Stimulated activated CD8-positive, alpha-beta memory T cell treated with anti-CD3 and anti-CD28 coated beads, Interleukin-4, amount 100 ng/mL, for 4 hours (primary cell): ENCODE measurements around the gene CRMP1.

Source experiments
- DNase-seq, 2 donors: peaks; one replicate each; pipeline ENCODE4 v3.0.0-alpha.2; 2020; ENCODE audit warnings: low read depth in 2 of 2, low spot score in 1 of 2

The CRMP1 gene

DNA sequence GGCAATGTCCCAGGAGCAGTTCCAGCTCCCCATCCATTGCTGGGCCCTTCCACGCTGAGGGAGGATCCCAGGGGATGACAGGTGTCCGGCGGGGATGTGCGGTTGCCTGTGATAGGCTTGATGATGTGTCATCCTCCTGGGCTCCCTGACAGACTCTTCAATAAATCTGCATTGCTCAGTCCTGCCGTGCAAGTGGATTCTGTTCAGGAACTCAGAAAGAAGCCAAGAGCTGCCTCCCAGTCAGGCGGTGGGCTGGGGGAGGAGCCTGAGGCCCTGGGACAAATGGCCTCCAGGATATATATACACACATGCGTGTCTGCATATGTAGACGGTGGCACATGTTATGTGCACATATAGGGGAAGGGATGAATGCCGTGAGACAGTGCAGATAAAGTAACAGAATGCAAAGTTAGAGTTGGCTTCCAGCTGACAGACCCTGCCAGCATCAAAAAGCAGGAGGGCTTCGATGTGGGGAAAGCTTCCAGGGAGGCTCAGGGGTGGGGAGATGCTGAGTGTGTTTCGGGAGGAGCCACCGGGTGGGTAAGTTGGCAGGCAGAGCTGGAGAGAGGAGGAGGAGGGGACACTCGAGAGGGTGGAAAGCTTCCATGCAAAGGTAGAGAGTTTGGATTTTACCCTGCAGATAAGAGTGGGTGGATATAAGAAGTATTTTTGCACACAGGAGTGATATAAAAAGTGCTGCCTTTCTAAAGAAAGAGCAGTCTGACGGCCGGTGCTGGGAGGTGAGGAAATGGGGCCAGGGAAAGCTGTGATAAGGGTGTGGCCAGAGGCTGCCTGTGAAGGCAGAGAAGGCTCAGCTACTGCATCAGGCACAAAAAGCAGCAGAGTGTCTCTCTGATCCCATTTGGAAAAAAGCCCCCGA, 28.5 kb upstream of the CRMP1 start:
- DNase-seq, result no peak

DNA sequence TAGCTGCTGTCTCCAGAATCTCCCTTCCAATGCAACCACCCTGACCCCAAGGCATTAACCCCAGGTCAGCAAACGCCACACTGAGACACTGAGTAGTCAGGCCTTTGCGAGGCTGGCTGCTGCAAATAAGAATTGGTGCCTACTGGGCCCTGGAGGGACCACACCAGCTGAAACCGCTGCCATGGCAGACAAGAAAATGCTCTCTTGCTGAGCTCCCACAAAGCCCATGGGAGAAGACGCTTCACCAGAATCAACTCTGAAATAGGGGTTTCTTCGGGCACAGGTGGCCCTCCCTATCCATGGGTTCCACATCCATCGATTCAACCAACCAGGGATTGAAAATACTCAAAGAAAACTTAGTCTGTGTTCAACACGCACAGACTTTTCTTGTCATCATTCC, 26.7 kb upstream of the CRMP1 start:
- DNase-seq, result no peak

DNA sequence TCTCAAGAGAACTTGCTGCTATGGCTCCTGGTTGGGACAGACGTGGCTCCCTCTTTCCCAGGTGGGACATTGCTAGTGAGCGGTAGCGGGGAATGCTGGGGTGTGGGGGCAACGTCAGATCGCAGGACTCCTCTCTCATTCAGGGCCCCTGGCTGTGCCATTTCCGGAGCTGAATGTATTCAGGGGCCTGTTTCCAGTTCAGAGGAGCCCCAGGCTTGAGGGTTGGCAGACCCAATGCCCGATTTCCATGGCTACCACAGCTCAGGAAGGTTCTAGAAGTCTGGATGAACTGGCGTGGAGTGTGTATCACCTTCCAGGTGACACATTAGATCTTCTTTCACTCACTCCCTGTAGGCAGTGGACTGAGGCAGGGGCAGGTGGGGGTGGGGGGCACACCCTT, 26.2 kb upstream of the CRMP1 start:
- DNase-seq, result no peak

DNA sequence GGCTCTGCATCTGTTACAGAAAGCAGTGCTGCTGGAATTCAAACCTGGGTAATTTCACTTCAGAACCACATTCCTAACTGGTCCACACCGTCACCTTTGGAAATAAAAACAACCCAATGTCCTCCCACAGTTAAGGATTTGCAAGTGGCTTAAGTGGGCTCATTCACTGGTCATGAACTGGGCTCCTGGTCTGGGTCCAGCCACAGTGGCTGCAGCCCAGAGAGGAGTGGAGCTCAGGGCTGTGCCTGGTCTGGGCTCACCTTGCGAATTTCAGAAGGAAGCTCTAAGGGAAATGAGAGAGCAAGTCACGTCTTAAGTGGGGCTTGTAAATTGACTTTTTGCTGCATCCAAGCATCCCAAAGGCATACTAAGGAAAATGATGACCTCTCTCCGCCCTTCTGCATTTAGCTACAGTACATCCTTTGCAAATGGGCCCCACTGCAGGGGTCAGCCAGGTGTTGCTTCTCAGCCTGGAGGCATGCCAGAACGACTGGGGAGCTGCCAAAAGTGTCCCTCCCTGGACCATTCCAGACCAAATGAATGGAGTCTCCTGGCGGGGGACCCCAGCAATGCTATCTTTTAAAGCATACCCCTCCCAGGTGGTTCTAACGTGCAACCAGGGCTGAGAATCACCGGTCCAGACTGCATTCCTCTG, 25.6 kb upstream of the CRMP1 start:
- no peak for DNase-seq

DNA sequence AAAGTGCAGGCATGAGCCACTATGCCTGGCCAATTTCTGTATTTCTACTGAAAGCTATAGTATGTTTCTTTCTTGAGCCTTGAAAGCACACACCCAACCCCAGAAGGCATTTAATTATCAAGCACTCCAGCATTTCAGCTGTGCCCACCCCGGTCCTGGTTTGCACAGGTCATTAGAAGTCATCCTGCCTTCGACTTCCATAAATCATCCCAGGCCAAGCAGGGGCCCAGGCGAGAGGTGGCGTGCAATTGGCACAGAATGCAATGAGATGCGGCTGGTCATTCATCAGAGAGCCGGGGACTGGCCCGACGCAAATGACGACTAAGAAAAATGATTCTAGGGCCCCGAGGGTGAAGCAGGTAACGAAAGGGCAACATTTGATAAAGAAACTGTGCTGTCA, 24.8 kb upstream of the CRMP1 start:
- no peak for DNase-seq

DNA sequence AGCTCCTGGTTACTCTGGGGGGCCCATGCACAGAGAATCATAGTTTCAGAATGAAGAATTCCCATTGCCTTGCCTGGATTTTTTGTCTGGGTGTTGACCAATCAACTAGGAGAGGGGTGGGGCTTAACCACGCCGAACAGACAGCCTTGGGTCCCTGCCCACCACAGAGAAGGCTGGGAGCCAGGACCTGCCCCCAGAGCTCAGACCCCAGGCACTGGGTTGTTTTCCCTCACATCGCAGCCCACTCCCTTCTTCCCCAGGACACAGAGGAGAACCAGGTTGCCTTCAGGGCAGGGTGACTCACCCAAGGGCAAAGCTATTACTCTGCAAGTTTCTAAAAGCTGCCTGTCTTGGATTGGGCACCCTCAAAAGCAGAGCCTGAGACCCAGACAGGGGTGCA, 23.3 kb upstream of the CRMP1 start:
- no peak for DNase-seq

DNA sequence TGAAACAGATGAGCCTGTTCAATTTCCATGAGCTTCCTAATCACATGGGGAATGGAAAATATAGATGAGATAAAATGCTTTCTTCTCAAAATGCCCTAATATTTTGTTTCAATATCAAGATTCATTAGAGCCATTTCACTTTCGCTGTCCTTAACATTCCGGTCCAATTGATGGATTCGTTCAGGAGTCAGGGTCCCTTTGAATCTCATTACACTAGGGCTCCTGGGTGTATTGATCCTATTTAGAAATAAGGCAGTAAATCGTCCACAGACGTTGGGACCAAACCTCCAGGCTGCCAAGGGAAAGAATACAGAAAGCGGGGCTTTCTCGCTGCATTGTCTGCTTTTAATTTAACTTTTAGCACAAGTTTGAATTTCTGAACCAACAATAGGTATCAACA, 20.6 kb upstream of the CRMP1 start:
- no peak for DNase-seq

DNA sequence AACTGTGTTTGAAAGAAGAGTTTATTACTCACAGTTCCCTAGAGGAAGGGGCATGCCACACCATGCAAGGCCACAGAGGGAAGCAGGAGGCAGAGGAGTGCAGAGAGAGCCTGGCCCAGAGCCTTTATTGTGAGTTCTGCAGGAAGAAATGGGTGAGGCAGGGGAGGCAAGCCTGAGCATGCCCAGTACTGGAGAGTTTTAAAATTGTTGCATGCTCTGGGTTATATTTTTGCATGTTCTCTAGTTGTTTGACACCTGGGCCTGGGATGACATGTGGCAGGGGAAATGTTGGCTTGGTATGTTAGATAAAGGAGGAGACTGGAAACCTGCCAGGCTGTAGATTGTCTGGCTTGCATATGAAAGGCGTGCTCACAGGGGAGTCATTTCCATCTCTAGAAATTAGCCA, 19.7 kb upstream of the CRMP1 start:
- DNase-seq, result no peak

DNA sequence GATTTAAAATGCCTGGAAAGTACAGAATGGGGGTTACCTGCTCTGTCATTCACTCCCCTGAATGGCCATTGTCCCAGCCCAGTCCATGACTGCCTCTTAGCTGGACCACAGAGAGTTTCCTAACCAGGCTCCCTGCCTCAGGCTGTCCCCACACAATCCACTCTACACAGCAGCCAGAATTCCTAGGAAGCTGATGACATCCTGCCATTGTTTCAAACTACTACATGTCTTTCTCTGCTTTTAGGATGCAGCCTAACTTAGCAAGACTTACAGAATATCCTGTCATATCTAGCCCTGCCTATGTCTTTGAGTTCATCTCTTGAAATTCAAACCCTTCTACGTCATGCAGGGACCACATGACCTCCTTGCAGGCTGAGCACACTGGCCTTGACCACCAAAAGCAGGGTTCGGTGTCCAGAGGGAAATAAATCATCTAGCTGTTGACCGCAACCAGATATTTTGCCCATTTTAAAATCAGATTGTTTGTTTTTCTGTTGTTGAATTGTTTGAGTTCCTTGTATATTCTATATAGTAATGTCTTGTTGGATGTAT, 16.1 kb upstream of the CRMP1 start:
- DNase-seq, result no peak

DNA sequence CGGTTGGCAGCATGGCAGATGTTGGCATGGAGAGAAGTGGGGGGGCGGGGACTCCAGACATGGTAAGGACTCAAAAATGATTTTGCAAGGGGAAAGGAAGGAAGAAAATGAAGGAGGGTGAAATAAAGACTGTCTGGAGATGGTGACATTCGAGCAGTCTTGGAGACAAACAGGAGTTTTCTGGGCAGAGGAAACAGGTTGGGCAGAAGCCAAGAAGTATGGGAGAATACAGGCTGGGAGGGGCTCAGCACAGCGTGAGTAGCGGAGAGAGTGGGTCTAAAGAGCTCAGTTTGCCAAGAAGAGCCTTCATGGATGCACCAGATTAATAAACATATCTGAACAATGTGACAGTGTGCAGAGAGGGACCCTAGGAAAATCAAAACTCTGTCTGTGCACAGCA, 13.3 kb upstream of the CRMP1 start:
- DNase-seq, result no peak

DNA sequence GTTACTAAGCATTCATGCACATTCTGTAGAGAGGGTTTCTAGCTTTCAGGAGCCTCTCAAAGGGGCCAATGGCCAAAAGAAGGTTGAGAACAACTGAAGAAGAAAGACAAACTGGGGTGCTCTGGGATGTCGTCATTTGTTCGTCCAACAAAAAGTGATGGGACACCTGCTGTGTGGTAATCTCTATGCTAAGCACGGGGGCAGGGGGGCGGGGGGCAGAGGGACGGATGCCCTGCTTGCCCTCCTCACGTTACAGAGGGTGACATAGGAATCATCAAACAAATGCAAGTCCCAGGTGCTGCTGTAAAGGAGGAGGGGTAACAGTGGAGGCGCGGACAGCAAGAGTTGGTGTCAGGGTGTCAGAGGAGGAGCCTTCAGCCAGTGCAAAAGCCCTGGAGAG, 12.8 kb upstream of the CRMP1 start:
- no peak for DNase-seq

DNA sequence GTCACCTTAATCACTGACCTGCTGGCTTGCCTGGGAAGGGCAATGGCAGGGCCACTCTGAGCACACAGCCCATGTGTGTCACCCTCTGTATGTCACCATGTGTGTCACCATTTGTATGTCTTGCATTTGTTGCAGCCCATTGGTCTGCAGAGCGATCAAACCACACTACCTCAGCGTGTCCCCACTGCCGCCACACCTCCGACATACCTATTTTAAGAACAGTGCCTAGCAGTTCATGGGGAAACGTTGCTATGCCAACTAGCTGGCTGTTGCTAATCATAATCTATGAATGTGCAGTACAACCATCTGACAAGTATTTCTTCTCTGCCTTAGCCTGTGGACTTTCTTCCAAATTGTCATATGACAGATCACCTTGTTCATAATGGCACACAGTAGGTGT, 8.0 kb upstream of the CRMP1 start:
- no peak for DNase-seq

DNA sequence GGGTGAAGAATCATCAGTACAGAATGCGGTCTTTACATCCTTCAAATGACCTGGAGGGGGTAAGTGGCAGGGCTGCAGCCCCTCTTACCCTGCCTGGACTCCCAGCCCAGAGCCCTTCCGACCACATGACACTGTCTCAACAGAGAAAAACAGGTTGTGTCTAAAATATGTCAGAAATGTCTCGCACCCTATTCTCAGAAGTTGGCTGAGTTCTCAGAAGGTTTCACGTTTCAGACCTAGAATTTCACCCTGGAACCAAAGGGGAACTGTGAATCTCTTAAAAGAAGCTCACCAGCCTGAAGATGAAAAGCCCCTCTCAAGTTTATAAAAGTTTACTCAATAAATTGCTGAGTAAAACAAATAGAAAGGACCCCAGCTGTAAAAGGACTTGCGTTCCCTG, 7.0 kb upstream of the CRMP1 start:
- DNase-seq, result no peak

DNA sequence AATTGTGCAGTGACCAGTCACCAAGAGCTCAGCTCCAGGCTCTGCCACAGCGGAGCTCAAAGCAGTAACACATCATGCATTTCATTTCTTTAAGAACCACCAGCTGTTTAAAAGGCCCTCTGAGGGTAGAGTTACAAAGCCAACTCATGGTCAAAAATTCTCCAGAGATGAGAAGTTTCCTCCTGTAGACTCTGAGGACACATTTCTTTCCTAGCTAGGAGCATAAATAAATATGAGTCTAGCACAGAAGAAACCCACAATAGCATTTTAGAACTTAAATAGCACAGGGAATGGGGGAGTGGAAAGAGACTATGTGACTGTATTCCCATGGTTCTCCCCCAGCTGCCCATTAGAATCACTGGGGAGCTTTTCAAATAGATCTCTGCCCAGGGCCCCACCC, 6.5 kb upstream of the CRMP1 start:
- DNase-seq, result no peak

DNA sequence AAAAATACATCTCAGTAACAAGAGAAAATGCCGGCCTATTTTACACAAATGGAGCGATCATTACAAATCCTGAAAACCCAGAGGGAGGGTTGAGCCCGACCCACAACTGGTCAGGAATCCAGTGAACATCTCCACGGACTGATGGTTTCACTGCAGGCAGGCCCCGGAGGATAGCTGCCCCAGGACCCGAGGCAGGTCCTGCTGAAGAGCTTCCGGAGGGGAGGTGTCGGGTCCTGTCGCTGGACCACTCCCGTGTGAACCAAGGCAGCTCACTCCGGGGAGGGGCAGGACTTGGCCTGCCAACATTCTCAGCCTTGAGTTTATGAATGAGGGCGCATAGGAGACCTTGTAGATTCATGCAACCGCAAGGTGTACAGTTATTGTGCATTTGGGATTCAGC, 4.8 kb upstream of the CRMP1 start:
- DNase-seq, result no peak

DNA sequence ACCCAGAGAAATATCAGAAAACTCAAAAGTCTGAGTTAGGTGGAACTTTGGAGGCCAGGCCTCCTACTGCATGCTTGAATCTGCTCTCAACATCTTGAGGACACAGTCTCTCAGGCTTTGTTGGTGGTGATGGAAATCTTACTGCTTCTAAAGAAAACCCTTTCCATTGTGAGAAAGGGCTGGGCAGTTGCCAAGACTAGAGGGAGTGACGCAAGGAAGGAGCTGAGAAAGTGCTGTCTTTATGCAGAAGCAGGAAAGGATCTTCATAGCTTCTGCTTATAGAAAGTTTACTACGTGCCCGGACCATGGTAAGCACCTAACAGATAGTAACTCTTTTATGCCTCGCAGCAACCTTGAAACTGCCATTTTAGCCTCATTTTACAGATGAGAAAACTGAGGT, 2.4 kb upstream of the CRMP1 start:
- DNase-seq, result no peak

DNA sequence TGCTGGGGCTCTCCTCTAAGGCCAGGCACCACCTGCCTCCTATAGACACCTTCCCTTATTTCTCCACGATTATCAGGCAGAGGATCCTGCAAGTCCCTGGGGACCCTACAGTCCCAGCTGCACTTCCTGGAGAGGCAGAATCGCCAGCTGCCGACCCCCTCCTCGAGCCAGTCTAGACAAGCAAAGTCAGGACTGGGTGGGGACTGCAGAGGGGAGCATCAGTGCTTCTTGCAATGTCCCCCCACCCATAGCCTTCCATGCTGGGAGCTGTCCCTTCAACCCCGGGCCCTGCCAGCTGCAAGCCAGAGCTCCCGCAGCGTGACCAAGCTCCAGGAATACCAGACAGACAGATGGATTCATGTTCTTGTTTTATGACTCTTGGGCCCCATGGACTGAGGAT, 1.4 kb upstream of the CRMP1 start:
- DNase-seq, result no peak

DNA sequence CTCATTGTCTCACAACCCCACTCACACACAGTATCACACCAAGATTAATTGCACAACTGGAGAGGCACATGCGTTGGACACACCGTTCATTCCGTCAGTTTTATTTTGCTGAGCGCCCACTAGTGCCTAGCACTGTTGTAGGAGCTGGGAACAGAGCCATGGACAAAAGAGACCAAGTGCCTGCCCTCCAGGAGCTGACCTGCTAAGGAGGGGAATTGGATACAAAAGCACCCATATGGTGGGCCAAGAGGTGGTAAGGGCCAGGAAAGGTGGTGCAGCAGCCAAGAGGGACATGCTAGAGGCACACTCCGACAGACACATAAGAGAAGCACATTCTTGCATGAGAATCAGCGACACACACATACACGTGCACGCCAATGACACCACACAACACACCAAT, 705 bp upstream of the CRMP1 start:
- no peak for DNase-seq

DNA sequence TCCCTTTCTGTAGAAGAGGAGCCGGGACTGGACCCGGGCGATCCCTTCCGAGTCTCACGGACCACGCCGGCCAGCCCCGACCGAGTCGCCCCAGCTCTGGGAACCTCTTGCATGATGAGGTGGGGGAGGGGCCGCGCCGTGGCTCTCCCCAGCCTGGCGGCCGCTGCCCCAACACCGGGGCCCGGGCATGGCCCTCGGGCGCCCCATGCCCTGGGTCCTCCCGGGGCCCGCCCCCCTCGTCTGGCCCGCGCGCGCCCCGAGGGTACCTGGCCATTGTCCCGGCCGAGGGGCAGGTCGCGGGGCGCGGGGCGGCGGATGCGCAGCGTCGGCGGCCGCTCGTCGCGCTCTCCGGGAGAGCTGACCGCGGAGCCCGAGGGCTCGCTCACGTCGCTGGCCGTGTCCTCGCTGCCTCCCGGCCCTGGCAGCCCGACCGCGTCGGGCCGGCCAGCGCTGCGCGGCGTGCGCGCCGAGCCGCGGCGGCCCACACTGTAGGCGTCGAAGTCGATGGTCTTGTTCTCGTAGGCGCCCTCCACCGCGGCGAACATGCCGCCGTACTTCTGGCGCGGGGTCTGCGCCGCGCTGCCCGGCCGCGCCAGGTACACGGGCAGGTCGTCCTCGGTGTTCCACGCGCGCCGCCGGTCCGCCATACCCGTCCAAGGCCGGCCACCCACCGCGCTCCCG, 423 bp downstream of the CRMP1 start:
- DNase-seq, result no peak

DNA sequence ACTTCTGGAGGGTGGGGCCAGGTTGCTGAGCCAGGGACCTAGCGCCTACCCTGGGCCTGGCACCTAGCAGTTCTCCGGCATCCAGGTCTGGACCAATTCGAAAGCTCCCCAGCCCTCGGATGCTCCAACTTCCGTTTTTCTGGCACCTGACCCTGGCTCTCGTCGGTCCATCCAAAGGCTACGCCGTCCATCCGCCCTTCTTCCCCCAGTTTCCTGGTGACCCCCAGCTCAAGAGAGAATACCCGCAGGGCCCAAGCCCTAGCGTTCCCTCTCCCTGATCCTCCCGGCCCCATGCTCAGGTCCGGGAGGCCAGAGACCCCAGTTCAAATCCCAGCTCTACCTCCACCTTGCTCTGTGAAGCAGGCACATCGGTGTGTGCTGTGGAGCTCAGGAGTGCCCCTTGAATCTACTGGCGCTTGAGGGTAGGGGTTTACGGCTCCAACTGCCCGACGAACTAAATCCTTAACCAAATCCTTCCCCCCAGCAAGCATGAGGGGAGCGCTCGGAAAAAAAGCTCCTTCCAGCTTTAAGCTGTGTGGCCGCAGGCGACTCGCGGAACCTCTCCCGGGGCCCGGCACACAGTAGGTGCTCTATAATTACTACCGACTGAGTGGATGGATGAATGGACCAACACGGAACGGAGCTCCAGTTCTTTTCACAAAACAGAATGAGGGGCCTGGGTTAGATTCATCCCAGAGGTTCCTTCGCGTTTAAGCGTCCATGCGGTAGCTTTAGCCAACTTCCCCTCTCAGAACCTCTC, 1.1 kb downstream of the CRMP1 start:
- no peak for DNase-seq

DNA sequence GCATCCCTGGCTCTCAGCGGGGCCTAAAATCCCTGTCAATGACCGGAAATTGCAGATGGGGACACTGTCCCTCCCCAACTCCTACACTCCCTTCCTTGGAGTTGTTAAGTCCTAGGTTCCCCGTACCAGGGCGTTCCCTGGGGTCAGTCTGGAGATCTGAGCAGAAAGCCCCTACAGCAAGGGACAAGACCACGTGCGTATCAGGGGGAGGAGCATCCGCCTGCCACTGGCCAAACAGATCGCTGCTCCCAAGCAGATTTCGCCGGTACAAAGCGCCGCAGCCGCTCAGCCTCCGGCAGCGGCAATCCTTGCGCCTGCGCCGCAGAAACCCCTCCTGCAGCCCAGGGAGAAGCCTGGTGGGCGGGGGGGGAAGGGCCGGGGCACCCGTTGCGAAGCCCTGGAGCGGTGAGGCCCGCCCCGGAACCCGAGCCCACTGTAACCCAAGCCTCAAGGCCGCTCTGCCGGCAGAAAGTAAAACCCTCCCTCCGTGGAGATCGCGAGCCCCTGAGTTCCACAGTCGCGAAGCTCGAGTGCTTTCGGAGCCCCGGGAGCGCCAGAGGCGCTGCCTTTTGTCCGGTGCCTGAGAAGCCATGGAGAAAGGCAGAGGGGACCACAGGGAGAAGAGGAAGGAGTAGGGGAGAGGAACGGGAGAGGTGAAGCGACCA, 2.7 kb downstream of the CRMP1 start:
- DNase-seq, result no peak
